ENCODE measurements around the gene PLCB2. TPM values are rescaled to one million over a fixed set of nuclear protein-coding genes. Genes with fewer than 3 reads are reported as not detected.

PLCB2 gene
- total and polyA plus RNA-seq, 2 donors (not counting 3 experiments of a cell fraction or from before 2014, with no cell fraction given) = 1.5 to 1.6 TPM

GRCh38 chr15:40312370-40313158, 4.8 kb upstream of the PLCB2 start:
- Histone ChIP-seq H3K79me2 (ENCODE audit: control insufficient read depth, insufficient read depth, low read length) (no peaks in the 10 kb centered on the region), H3K9ac (replicated peaks; ENCODE audit: extremely low read depth, insufficient read depth, low read length) (no peak overlapping the region), H3K4me3 (replicated peaks in 1 of 3; ENCODE audit: insufficient read depth in 1 of 3, low read depth in 1 of 3, low read length in 3 of 3) (no peak overlapping the region), H4K20me1 (replicated peaks; ENCODE audit: control insufficient read depth, extremely low read depth, insufficient read depth, low read length) (no peaks in the 10 kb centered on the region), H3K27me3 (ENCODE audit: control insufficient read depth in 2 of 2, insufficient read depth in 2 of 2, low read length in 2 of 2) (no peaks in the 10 kb centered on the region), H3K4me1 (ENCODE audit: control insufficient read depth, extremely low read depth, insufficient read depth, low read length) (peaks cover 24% of the 10 kb centered on the region), H3K9me3 (replicated peaks; ENCODE audit: control insufficient read depth, insufficient read depth, low read length) (no peaks in the 10 kb centered on the region), H3K9me1 (replicated peaks; ENCODE audit: control insufficient read depth, extremely low read depth, insufficient read depth, low read length) (no peaks in the 10 kb centered on the region), H2AFZ (ENCODE audit: low read depth, low read length) (no peak overlapping the region), H3K4me2 (ENCODE audit: insufficient read depth, low read length) (no peak overlapping the region), H3K36me3 (ENCODE audit: control insufficient read depth in 2 of 2, extremely low read depth in 1 of 2, insufficient read depth in 2 of 2, low read length in 2 of 2) (no peaks in the 10 kb centered on the region), H3K27ac (ENCODE audit: insufficient read depth, low read depth, low read length) (no peak overlapping the region)
- DNase-seq (ENCODE audit: low read depth, low spot score) = no peak
- ChIA-PET CTCF (interaction anchor here (0.7 to 15.0 kb wide), 11 partner anchors 10 to 95 kb away, joined by 3 to 403 read pairs (median 6); partner anchors contain the start of gene CCDC9B), POLR2A (interaction anchor here (0.7 kb wide), 2 partner anchors 27 to 102 kb away, joined by 3 read pairs; no protein-coding TSS in a partner anchor)
- no peak for FAIRE-seq
- BruUV-seq (replicated peaks) = no TSS peak
- dilution Hi-C loops (cut with MboI; ENCODE audit: extremely low pct_ligation_motif_present, low sequenced_read_pairs) = no loop called here
- TF ChIP-seq, protein P1, sequence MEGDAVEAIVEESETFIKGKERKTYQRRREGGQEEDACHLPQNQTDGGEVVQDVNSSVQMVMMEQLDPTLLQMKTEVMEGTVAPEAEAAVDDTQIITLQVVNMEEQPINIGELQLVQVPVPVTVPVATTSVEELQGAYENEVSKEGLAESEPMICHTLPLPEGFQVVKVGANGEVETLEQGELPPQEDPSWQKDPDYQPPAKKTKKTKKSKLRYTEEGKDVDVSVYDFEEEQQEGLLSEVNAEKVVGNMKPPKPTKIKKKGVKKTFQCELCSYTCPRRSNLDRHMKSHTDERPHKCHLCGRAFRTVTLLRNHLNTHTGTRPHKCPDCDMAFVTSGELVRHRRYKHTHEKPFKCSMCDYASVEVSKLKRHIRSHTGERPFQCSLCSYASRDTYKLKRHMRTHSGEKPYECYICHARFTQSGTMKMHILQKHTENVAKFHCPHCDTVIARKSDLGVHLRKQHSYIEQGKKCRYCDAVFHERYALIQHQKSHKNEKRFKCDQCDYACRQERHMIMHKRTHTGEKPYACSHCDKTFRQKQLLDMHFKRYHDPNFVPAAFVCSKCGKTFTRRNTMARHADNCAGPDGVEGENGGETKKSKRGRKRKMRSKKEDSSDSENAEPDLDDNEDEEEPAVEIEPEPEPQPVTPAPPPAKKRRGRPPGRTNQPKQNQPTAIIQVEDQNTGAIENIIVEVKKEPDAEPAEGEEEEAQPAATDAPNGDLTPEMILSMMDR (IDR thresholded peaks at IDR 0.05; ENCODE audit: extremely low read depth in 1 of 2, insufficient read depth in 1 of 2, low read depth in 1 of 2, low read length in 2 of 2) = no peak
- TF ChIP-seq JUN (IDR thresholded peaks at IDR 0.05; ENCODE audit: borderline replicate concordance, insufficient read depth, insufficient read length, low read depth) (no peak), POLR2AphosphoS5 (IDR thresholded peaks at IDR 0.05; ENCODE audit: insufficient read depth, low read depth, low read length) (no peak), EZH2 (IDR thresholded peaks at IDR 0.05; ENCODE audit: borderline replicate concordance, low read depth, low read length, severe bottlenecking) (no peak), GATA2 (IDR thresholded peaks at IDR 0.05; ENCODE audit: insufficient read depth, insufficient read length, low read depth, low read length) (no peak), MYC (IDR thresholded peaks at IDR 0.05; ENCODE audit: low read depth, low read length) (no peak), FOS (IDR thresholded peaks at IDR 0.05; ENCODE audit: borderline replicate concordance, insufficient read depth, low read length) (no peak), POLR2A (IDR thresholded peaks at IDR 0.05; ENCODE audit: low read depth, low read length) (no peak)
- TF ChIP-seq, protein P2, sequence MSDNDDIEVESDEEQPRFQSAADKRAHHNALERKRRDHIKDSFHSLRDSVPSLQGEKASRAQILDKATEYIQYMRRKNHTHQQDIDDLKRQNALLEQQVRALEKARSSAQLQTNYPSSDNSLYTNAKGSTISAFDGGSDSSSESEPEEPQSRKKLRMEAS (IDR thresholded peaks at IDR 0.05; ENCODE audit: insufficient read depth, insufficient read length) = no peak
- intact Hi-C loops (cut with micrococcal nuclease) = no loop called here

All from endothelial cell of umbilical vein (primary cell).